Activated naive CD4-positive, alpha-beta T cell treated with anti-CD3 and anti-CD28 coated beads, Interleukin-2, amount 50 U/mL, for 16 hours (primary cell): ENCODE data around the gene PSMD5.

Experiments
- DNase-seq: peaks from one replicate; pipeline ENCODE4 v3.0.0-alpha.2; 2020

The PSMD5 gene

DNA sequence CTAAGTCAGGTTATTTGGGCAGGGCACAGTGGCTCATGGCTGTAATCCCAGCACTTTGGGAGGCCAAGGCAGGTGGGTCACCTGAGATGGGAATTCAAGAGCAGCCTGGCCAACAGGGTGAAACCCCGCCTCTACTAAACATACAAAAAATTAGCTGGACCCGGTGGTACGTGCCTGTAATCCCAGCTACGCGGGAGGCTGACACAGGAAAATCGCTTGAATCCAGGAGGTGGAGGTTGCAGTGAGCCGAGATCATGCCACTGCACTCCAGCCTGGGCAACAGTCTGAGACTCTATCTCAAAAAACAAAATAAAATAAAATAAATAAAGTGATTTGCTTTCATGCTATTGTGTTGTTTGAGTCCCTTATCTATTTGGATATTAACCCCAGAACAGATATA, 41.3 kb downstream of the PSMD5 start:
- DNase-seq, result no peak

DNA sequence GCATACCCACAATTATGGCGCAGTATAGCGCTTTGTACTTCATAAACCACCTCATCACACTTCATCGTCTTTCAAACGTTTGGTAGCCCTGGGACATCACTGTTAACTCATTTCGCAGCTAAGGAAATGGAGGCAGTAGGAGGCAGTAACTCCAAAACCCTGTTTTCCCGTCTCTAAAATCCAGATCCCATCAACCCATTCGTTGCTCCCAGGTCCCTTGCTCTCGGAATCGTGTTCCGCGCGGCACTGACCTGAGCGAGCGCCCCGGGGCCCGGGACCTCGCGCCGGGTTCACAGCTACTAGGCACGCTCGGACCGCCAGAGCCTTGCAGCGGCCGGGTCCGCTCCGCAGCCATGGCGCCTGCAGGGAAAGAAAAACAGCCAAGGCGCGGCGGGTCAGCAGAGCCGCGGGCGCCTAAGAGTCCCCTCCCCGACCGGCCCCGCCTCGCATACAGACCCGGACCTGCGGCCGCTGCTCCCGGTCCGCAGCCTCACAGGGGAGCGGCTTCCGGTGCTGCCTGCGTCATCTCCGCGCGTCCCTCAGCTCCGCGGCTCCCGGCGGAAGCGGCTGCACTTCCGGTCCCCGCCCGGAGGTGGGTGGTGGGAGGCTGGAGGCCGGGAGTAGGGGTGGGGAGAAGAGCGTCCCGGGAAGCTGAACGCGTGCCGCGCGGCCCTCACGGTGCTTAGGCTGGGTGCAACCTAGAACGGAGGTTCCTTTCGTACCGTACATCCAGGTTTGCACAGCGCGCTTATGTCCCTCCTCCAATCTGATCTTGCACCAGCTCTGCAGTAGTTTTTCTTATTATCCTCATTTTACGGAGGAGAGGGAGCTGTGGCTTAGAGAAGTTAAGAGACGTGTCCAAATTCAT, 49.6 kb downstream of the PSMD5 start, which contains the start of gene FBXW2:
TSS of gene FBXW2 (minus strand) at position 519 of the 868 bp plus-strand sequence. CDS start 5,158 bp downstream, outside the sequence.
- peak; percentile 88 for DNase-seq

DNA sequence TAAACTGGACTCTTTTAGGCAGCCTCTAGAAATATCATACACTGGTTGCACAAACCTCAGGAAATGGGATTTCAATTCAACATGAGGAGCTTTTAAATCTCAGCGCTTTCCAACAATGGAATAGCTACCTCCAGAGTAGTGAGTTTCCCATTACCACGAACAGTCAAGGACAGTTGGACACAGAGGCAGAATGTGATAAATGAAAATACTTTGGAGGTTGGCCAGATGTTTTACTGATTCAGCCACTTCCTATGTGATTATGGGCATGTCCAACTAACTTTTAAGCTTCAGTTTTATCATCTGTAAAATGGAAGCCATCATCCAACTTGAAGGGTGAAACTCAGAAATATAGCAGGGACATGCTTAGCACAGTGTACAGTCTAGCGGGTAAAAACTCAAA, 51.6 kb downstream of the PSMD5 start:
- DNase-seq, result no peak

DNA sequence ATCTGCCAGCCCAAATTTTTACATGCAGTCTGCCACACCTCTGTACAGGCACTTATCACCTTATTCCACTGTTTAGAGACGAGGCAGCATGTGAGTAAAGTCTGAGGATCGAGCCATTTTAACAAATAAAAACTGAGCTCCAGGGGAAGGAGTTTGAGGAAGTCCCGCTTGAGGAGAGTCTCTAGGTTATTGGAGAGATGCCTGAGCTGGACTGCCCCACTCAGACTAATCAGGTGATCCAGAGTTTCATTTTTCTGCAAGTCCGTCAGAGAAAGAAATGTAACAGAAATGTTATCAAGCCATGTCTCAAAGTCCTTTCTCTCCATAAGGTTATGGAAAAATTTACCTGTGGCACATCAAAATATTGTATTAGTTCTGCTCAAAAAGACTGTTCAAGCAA, 54.8 kb downstream of the PSMD5 start:
- no peak for DNase-seq

DNA sequence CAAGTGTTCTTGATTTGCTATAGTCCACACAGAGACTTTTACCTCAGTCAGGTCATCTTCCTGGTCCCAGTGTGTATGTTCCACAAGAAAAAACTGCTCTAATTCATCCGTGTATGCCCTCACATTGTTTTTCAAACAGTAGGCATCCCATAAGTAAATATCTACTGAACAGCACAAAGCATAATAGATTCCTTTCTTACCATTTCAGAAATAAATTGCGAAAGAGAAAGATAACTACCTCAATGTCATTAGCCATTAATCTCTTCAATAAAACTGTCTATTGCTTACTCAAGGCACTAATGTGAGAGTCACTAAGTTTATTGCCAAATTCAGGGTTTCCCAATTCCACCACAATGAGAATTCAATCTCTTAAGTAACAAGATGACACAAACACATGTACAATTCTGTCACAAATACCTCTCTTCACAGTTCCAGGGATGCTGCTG, 59.1 kb downstream of the PSMD5 start:
- no peak for DNase-seq

DNA sequence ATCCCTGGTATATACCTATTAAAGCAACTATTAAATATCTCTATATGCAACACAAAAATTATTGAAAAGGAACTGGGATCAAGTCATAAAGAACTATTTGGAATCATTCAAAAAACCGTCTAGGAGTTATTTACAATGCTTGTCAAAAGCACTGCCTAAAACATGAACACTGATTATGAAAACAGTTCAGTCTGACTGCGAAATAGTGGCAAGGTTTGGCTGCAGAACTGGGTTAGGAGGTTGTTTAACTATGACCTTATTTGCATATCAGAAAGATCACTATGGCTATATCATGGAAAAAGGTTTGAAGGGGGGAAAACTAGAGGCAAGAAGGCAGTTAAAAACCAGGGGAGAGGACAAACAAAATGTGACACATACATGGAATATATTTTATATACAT, 61.5 kb downstream of the PSMD5 start:
- DNase-seq, result no peak

DNA sequence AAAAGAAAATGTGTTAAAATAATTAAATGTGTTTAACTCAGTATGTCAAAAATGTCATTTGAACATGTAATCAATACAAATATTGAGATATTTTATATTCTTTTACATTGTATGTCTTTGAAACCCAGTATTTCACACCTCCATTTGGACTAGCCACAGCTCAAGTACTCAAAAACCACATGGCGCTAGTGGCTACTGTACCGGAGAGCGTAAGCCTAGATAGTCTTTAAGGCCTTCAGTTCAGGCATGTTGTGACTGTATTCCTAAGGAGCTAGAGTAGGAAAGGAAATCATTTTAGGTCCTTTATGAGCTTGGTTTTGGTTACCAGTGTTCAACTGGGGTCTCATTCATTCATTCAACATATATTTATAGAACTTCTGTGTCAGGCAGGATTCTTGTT, 62.4 kb downstream of the PSMD5 start:
- DNase-seq, result no peak

DNA sequence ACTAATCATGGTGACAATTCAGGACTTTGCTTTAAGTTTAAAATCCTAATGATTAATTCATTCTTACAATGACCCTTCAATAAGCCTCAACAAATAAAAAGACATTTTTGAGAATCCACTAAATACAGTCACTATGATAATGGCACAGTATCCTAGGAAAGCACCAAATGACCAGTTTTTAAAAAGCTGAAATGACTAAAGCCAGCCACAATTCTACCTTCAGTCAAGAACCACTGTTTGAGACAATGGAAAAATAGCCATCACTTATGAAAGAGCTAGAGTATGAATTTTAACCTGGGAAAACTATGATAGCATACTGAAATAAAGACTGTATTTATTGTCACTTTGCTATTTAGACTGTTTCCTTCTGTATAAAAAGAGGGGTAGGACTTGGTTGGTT, 63.5 kb downstream of the PSMD5 start:
- DNase-seq, result no peak

DNA sequence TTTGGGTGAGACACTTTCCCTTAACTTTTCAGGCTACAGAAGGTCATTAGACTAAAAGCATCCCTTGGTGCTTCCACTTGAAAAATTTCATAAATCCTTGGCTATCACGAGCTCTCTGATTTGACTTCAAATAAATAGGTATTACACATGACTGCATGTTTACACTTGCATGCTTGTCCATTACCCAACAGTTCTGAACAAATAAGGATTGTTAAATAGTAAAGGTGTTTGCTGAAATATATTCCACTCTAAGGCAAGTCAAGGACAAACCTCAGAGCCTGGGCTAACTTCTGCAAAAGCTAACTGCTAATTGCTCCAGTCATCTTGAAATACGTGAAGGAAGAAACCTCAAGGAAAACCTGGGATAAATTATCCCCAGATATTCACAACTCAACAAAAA, 64.0 kb downstream of the PSMD5 start:
- no peak for DNase-seq

DNA sequence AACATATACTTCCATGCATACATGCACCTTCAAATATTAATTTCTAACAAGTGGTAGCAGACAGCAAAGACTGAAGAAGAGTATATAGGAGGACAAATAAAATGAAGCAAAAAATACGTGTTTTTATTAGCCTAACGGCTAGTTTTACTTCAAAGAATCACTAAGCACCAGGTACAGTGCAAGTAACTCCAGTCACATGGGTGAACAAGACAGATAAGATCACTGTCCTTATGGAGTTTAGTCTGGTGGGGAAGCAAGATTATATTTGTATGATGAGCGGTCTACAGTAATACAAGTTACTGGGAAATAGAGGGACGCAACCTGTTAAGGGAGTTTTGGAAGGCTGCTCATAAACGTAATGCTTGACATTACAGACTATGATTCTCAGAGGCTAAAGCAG, 65.5 kb downstream of the PSMD5 start:
- DNase-seq, result no peak

DNA sequence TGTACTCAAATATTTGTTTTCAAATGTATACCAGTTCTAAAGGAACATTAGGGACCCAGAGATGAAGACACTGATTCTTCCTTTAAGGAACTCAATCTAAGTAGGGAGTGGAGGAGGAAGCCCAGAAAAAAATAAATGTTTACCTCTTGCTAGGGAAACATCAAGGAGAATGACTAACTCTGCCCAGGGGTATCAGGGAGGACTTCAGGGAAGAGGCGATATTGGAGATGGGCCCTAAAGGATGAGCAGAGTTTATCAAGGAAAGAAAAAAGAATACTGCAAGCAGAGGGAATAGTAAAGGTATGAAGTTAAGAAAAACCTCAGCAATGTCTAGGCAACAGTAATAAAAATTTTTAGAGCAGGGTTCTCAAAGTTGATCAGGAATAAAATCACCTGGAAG, 65.9 kb downstream of the PSMD5 start:
- DNase-seq, result no peak

DNA sequence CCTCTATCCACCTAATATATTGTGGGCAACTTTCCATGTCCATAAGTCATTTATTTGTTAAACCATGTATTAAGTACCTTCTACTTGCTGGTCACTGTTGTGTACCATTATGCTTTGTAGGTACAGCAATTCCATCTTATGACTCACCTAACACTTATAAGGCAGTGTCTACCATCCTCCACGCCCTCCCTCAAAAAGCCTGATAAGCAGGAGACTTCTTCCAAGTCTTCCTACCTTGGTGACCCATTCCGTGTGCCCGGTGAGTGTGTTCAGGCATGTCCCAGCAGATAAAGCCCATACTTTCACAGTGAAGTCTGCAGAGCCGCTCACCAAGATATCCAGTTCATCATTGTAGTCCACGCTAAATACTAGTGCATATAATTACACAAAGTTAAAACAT, 66.9 kb downstream of the PSMD5 start:
- no peak for DNase-seq

DNA sequence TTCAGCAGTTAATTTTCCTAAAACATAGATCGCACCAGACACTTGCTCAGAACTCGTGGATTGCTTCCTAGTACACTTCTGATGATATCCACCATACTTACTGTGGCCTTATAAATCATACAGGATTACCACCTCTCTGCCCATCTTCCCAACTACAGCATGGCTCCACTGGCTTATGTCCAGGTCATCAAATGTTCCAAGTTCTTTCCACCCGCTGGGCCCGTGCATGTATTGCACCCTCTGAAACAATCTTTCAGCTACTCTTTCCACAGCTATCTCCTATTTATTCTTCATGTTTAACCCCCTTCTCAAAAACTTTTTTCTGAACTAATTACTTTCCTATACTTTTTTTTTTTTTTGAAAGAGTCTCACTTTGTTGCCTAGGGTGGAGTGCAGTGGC, 68.0 kb downstream of the PSMD5 start:
- DNase-seq, result no peak

DNA sequence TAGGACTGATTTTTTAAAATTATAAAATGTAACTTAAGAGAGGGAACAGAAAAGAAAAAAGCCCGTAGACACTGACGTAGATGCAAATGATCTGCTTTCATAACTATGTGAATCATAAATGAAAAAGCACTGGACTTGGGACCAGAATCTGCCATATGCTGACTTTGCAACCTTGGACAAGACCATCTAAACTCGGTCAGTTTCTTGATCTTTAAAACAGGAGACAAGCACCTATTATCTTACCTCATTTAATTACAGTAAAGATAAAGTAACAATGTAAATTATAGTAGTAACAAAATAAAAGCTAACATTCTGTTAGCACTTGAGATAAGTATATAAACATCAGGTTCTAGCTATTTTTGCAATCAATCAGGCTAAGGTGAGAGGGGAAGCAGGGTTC, 69.5 kb downstream of the PSMD5 start:
- DNase-seq, result no peak

DNA sequence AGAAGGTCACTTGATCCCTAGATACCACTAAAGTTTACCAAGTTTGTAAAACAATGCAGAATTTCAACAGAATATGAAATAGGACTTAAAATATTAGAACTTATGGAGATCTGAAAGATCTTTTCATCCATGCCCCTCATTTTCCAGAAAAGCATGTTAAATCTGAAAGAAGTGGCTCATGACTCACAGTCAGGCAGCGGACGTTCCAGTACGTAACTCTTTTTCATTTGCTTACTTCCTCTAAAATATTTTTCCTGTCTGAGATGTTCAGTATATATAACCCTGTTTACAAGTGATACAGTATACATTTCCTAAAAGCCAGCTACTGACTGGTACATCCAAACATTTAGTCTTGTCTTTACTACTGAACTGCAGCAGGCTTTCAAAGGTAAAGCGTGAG, 71.8 kb downstream of the PSMD5 start:
- DNase-seq, result no peak

DNA sequence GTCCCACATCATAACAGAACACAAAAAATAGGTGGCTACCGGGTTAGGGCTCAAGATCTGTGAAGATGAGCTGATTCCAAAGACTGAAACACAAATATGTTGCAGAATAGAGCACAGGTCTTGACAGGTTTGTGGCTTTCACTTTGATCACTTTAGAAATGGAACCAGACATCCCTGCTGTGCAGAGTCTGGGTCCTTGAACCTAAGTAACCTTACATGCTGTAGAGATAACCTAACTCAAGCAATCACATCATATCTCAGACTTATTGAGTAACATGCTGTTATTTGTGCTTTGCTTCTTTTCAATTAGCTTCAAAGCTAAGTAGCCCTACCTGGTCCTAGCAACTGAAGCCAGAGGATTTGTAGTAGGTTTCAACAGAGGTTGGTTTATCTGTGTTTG, 73.8 kb downstream of the PSMD5 start:
- DNase-seq, result no peak

DNA sequence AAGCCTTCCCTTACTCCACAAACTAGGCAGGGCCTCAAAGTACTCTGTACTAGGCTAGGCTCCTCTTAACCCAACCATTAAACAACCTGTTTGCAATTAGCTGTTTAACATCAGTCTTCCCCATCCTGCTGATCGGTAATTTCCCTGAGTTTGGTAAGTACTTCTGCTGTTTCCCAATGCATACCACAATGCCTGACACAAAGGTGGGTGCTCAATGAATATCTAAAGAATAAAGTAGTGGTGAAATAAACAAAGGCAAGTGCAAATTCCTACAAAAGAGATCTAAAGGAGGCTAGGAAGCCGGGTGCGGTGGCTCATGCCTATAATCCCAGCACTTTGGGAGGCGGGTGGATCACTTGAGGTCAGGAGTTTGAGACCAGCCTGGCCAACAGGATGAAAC, 74.5 kb downstream of the PSMD5 start:
- no peak for DNase-seq

DNA sequence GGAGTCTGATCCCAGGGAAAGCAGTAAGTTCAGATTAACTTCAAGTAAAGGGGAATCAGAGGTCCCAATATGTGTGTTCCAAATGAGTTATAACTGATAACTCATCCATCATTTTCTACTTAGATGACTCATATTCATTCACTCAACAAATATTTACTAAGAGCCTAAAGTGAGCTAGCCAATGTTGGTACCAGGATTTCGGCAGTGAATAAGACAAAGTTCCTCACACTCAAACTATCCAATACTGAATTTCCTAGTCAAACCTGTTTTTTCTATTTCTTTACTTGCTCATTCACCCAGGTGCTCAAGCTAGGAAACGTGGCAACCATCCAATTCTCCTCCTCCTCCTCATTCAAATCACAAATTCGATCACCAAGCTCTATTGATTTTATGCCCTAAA, 75.3 kb downstream of the PSMD5 start:
- DNase-seq, result no peak
